ENCODE measurements around the gene ATP6V0D1.
"Not testable (repeated sequence)": the region's sequence is repeated elsewhere in the genome, so short reads cannot be mapped to it uniquely, and the experiment has no call there.

The ATP6V0D1 gene

GRCh38 chr16:67429053-67429798 lies 51.7 kb downstream of the ATP6V0D1 start:
- no peak for DNase-seq (ENCODE audit: low read depth in 2 of 2)

- no peak for DNase-seq (ENCODE audit: low read depth in 2 of 2)
Observed at GRCh38 chr16:67428146-67428731, 52.7 kb downstream of the ATP6V0D1 start.

DNA sequence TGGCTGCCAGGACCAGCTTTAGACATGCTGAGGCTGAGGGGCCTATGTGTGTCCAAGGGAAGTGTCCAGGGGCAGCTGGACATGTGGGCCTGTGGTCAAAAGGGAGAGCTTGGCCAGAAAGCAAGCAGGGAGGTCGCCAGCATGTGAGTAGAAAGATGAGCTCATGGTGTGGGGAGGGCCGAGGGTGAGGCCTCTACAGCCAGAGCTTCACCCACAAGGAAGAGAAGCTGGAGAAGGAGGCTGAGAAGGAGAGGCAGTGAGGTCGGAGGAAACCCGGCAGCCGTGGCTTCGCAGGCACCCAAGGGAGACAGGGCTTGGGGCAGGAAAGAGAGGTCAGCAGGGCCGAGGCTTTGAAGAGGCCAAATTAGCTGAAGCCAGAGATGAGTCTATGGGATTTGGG lies 54.0 kb downstream of the ATP6V0D1 start:
- DNase-seq (ENCODE audit: low read depth in 2 of 2), result no peak

- DNase-seq (ENCODE audit: low read depth in 2 of 2), result no peak
Observed at GRCh38 chr16:67426022-67426421, 54.9 kb downstream of the ATP6V0D1 start.

GRCh38 chr16:67425580-67425979 lies 55.4 kb downstream of the ATP6V0D1 start:
- DNase-seq (ENCODE audit: low read depth in 2 of 2), result no peak

GRCh38 chr16:67425061-67425460 lies 55.9 kb downstream of the ATP6V0D1 start:
- DNase-seq (ENCODE audit: low read depth in 2 of 2), result peak; percentile 80 to 81

- no peak for DNase-seq (ENCODE audit: low read depth in 2 of 2)
Observed at GRCh38 chr16:67424261-67424615, 56.7 kb downstream of the ATP6V0D1 start.

DNA sequence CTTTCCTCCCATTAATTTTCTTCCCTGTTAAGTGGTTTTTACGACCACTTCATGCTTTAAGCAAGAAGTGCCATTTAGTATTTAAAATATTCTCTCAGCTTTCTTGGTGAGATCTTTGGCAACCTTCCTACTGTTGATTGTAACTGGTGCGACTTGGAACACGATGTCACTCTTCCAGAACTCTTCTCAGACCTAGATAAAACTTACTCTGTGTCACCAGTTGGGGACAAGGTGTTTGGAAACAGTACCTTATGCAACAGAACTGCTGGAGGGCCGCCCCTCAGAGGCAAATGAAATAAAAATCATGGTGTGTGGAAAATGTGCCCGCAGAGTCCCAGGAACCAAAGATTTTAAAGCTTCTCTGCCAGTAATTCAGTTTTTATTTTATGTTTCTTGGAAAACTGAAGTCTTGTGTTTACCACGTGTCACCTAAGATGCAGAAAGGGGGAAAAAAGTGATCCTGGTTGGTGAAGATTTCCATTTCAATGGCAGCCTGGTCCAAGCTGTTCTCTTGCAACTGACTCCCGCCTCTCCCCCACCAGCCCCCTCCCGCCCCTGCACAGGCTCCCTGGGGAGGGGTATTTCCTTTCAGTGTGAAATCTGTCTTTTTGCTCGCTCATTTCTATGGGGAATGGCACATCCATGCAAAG lies 57.2 kb downstream of the ATP6V0D1 start:
- DNase-seq (ENCODE audit: low read depth in 2 of 2), result no peak

DNA sequence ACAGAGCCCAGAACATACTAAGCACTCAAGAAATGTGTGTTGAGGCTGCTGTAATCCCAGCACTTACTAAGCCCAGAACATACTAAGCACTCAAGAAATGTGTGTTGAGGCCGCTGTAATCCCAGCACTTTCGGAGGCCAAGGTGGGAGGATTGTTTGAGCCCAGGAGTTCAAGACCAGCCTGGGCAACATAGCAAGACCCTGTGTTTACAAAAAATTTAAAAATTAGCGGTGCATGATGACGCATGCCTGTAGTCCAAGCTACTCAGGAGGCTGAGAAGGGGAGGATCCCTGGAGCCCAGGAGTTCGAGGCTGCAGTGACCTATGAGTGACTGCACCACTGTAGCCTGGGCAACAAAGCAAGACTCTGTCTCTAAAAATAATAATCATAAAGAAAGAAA lies 57.9 kb downstream of the ATP6V0D1 start:
- no peak for DNase-seq (ENCODE audit: low read depth in 2 of 2)

- no peak for DNase-seq (ENCODE audit: low read depth in 2 of 2)
Observed at GRCh38 chr16:67421030-67421429, 59.9 kb downstream of the ATP6V0D1 start.

GRCh38 chr16:67419931-67420330 lies 61.0 kb downstream of the ATP6V0D1 start:
- no peak for DNase-seq (ENCODE audit: low read depth in 2 of 2)

GRCh38 chr16:67419502-67419901 lies 61.5 kb downstream of the ATP6V0D1 start:
- peak in 1 of 2 experiments; percentile 31 for DNase-seq (ENCODE audit: low read depth in 2 of 2)

DNA sequence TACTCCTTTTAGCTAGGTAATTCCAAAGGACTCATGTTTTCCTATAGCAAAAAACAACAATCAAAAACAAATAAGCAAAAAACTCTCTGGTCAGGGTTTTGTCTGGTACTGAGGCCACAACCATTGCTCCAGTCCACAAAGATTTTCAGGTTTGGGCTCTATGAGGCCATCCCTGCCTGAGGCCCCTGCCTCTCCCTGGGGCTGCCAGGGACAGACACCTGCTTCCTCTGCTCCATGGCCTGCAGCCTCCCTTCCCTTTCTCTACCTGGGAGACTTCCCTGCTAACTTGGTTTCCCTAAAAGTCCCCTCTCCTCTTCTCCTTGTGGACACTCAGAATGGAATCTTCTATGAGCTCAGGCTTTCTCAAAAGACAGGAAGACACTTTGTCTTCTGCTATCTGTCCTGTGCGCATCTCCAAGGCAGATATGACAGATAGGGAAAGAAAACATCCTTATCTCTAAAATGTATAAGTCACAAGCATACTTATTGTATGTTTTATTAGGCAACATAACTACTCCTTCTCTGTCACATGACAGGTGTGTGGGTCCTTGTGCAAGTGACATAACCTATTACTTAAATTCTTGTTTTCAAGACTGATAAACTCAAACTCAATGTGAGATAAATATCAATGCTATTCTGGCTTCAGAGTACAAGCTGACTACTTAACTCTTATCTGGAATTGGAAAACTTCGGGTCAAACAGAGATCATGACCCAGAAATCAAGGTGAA lies 63.5 kb downstream of the ATP6V0D1 start:
- DNase-seq (ENCODE audit: low read depth in 2 of 2), result no peak

GRCh38 chr16:67415872-67416793 lies 64.8 kb downstream of the ATP6V0D1 start, which contains the start of gene ZDHHC1:
Gene ZDHHC1, minus strand, starts transcription at chr16:67416477. Its CDS starts 8,702 bp downstream, at chr16:67407775.
- DNase-seq (ENCODE audit: low read depth in 2 of 2), result peak in 1 of 2 experiments; percentile 25

- not testable (repeated sequence) for DNase-seq (ENCODE audit: low read depth in 2 of 2)
Observed at GRCh38 chr16:67415421-67415820, 65.5 kb downstream of the ATP6V0D1 start.

GRCh38 chr16:67413978-67414911 lies 66.7 kb downstream of the ATP6V0D1 start:
- DNase-seq (ENCODE audit: low read depth in 2 of 2), result no peak

GRCh38 chr16:67412294-67412693 lies 68.7 kb downstream of the ATP6V0D1 start:
- no peak for DNase-seq (ENCODE audit: low read depth in 2 of 2)

- no peak for DNase-seq (ENCODE audit: low read depth in 2 of 2)
Observed at GRCh38 chr16:67411339-67411738, 69.6 kb downstream of the ATP6V0D1 start.

GRCh38 chr16:67409631-67410030 lies 71.3 kb downstream of the ATP6V0D1 start:
- no peak for DNase-seq (ENCODE audit: low read depth in 2 of 2)

Data from fibroblast of skin of left quadriceps (primary cell).